Measurements from ENCODE around the gene NPLOC4.

GRCh38 chr17:81539571-81539900, 97.4 kb downstream of the NPLOC4 start:
- TF ChIP-seq, protein P1, sequence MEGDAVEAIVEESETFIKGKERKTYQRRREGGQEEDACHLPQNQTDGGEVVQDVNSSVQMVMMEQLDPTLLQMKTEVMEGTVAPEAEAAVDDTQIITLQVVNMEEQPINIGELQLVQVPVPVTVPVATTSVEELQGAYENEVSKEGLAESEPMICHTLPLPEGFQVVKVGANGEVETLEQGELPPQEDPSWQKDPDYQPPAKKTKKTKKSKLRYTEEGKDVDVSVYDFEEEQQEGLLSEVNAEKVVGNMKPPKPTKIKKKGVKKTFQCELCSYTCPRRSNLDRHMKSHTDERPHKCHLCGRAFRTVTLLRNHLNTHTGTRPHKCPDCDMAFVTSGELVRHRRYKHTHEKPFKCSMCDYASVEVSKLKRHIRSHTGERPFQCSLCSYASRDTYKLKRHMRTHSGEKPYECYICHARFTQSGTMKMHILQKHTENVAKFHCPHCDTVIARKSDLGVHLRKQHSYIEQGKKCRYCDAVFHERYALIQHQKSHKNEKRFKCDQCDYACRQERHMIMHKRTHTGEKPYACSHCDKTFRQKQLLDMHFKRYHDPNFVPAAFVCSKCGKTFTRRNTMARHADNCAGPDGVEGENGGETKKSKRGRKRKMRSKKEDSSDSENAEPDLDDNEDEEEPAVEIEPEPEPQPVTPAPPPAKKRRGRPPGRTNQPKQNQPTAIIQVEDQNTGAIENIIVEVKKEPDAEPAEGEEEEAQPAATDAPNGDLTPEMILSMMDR (tag by site-specific recombination; IDR thresholded peaks at IDR 0.05): no peak
- TF ChIP-seq ZSCAN30 (tag by site-specific recombination; IDR thresholded peaks at IDR 0.05) (no peak), SP2 (tag by site-specific recombination; IDR thresholded peaks at IDR 0.05) (no peak), ZNF2 (tag by site-specific recombination; IDR thresholded peaks at IDR 0.05) (no peak), ZNF274 (IDR thresholded peaks at IDR 0.05; ENCODE audit: low read length) (no peak), ZNF274 (tag by site-specific recombination; IDR thresholded peaks at IDR 0.05; ENCODE audit: borderline replicate concordance) (no peak)

All from HEK293 (cell line).